ENCODE results near the gene RAN. TPM values are rescaled to one million over a fixed set of nuclear protein-coding genes. Genes with fewer than 3 reads are reported as not detected.

Gene RAN
- total and polyA plus RNA-seq, 9 of the 15 experiments (the other 6 are each of a cell fraction or from before 2014, with no cell fraction given) = 1,687 to 3,820 (median 2,300) TPM

GRCh38 chr12:130839770-130840404, 32.0 kb upstream of the RAN start (continued):
- peak; percentile 51; the same call in 1 of the 2 replicates for TF ChIP-seq ZBTB40 (IDR thresholded peaks at IDR 0.05)
- no peak for TF ChIP-seq ZBTB40 (CRISPR knock-in tag; IDR thresholded peaks at IDR 0.05)
- no peak for TF ChIP-seq GTF2A2 (tag; IDR thresholded peaks at IDR 0.05)
- TF ChIP-seq ARID3A (IDR thresholded peaks at IDR 0.05; ENCODE audit: borderline replicate concordance, low read depth, low read length) = no peak

Data from K562 (cell line).